Measurements from ENCODE around the gene MYH14.

MYH14 gene

DNA sequence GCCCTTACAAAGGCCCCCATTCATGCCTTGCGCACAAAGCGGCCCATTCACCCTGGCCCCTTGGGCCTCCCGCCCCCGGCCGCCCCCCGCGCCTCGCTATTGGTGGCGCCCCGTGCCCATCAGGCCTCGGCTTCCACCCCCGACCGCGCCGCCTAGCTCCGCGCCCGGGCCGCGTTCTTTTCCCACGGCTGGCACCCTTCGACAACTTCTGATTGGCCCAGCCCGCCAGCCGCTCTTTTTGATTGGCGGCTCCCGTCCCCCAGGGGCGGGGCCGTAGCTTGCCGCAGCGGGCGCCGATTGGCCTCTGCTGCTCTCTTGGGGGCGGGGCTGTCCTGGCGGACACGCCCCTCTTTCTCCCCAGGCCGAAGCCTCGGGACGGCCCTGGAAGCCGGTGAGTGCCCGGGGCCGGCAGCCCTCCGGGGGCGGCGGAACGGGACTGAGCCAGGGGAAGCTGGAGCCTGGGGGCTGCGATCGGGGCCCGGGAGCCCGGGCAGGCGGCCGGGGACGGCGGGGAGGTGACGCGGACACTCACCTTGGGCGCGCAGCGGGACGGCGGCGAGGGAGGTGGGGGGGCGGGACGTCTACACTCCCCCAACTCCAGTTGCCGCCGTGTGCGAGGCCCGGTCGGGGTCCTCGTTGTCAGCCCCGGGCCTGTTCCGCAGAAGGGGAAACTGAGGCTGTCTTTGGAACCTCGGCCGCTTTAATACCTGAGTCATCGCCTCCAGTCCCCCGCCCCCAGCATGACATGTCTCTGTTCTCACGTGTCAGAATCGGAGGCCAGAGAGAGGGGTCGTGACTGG, at the start of gene MYH14:
MYH14 (plus strand) TSS at position 342 of the 800 bp plus-strand sequence. CDS start 6,744 bp downstream, outside the sequence.
- TF ChIP-seq GATA3 (IDR thresholded peaks at IDR 0.05; ENCODE audit: low read depth, low read length) (no peak), GATA2 (IDR thresholded peaks at IDR 0.05; ENCODE audit: low read depth, low read length) (no peak)

DNA sequence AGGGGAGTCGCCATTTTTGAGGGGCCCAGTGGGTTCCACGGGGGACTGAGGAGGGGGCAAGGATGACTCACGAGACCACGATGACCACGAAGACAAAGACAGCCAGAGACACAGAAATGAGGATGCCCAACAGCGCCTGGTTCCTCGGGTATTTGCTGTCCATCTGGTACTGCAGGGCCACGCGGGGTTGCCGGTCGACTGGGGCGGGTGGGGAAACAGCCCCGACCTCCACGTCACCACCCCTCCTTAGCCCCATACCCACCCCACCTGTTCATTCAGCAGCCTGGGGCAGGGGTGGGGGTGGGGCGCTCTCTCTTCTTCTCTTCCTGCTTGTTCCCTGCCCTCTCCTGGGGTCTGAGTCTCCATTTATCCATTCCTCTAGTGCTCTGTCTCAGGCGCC, 48.9 kb upstream of the MYH14 start:
- TF ChIP-seq GATA2 (IDR thresholded peaks at IDR 0.05; ENCODE audit: low read depth, low read length) (no peak), GATA3 (IDR thresholded peaks at IDR 0.05; ENCODE audit: low read depth, low read length) (no peak)

DNA sequence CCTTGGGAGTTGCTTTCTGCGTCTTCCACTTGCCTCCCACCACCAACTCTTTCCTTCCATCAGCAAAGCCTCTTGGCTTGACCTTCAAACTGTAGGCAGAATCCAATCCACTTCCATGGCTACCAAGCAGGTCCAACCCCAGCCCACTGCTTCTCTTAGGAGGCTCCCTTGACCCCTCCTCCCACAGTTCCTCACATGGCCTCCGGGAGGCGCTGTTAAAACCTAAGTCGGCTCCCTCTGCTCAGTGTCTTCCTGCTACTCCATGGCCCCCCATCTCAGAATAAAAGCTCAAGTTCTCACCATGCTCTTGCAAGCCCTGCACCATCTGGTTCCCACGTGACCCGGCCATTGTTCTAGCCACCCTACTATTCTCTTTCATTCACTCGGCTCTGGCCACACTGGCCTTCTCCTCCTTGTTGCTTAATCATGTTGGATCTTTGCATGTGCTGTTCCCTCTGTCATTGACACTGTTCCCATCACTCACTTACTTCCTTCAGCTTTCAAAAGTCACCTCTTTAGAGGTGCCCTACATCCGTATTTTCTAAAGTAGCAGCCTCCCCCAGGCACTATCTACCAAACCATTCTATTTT, 47.8 kb upstream of the MYH14 start:
- no peak for TF ChIP-seq GATA3 (IDR thresholded peaks at IDR 0.05; ENCODE audit: low read depth, low read length)
- TF ChIP-seq GATA2 (IDR thresholded peaks at IDR 0.05; ENCODE audit: low read depth, low read length): no peak

DNA sequence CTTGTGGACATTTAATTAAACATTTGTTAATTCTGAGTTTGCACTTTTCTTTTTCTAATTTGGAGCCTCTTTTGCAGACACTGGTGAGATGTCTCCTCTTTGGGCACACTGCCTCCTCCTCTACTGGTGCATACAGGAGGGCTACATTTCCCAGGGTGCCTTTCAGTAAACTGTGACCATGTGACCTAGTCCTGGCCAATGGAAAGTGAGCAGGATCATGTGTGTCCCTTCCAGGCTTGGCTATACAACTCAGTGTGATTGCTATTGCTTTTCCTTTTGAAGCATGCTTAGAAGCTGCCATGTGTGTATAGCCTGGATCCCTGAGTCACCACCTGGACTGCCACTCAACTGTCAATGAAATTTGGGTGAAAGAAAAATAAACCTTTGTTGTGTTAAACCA, 44.8 kb upstream of the MYH14 start:
- no peak for TF ChIP-seq GATA2 (IDR thresholded peaks at IDR 0.05; ENCODE audit: low read depth, low read length)
- no peak for TF ChIP-seq GATA3 (IDR thresholded peaks at IDR 0.05; ENCODE audit: low read depth, low read length)

DNA sequence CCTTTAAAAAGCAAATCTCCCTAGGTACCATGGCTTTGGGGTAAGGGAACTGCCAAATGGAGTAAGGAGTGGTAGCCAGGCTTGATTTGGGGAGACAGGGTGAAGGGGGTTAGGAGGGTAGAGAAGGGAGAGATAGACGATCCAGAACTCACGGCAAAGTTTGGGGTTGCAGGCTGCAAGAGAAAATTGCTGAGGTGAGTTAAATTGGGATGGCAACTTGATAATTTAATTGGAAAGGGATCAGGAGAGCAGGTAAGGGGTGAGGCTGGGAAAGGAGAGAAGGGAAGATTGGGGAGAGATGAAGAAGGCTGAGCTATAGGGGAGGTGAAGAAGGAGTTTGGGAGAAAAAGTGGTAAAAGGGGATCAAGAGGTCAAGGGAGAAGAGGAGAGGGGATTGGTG, 44.3 kb upstream of the MYH14 start:
- TF ChIP-seq GATA3 (IDR thresholded peaks at IDR 0.05; ENCODE audit: low read depth, low read length) (no peak), GATA2 (IDR thresholded peaks at IDR 0.05; ENCODE audit: low read depth, low read length) (no peak)

DNA sequence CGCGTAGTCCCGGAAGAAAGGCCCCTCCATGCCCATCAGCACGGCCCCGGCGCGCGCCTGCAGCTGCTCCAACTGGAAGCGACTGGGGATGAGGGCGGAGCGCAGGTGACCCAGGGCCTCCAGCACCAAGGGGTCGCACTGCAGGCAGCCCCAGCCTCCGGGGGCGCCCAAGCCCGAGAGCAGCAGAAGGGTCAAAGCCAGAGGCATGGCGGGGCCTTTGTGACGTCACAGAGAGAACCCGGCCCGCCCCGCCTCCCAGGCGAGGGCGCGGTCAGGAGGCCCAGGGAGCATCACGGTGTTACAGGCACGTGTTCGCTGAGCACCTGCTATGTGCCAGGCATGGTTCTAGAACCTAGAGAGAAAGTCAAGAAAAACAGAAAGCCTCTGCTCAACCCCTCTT, 40.4 kb upstream of the MYH14 start, which contains the start of gene IZUMO2:
IZUMO2 (minus strand) TSS at position 294 of the 400 bp plus-strand sequence; CDS start at position 207, 87 bp downstream.
- TF ChIP-seq GATA3 (IDR thresholded peaks at IDR 0.05; ENCODE audit: low read depth, low read length): no peak
- no peak for TF ChIP-seq GATA2 (IDR thresholded peaks at IDR 0.05; ENCODE audit: low read depth, low read length)

DNA sequence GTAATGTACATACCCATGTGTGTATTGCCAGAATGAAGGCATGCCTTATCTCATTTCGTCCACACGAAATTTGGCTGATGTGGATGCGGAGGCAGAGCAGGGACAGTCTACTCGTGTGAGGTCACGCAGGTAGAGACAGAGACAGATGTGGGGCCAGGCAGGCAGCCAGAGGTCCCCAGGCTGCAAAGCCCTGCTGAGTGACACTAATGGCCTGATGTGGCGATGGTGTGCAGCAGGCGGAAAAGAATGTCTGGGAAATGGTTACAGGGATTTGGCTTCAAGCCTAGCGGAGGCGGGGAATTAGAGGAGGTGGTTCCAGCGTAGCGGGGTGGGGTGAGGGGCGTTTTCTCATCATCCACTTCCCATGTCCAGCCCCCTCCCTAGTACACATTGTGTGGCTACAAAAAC, 36.1 kb upstream of the MYH14 start:
- no peak for TF ChIP-seq GATA2 (IDR thresholded peaks at IDR 0.05; ENCODE audit: low read depth, low read length)
- no peak for TF ChIP-seq GATA3 (IDR thresholded peaks at IDR 0.05; ENCODE audit: low read depth, low read length)

DNA sequence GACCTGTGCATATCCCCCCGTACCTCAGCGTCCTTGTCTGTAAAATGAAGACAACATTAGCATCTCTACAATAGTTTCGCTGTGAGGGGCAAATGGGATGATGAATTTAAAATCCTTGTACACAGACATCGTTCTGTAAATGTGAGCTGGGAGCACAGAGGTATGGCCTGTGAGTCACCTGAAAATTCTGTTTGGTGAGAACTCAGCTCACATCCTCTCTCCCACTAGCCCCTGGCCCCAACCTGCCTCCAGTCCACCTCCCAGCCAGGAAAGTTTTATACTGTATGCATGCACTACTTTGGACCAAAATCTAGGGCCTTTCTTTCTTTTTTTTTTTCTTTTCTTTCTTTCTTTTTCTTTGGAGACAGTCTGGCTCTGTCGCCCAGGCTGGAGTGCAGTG, 31.7 kb upstream of the MYH14 start:
- TF ChIP-seq GATA3 (IDR thresholded peaks at IDR 0.05; ENCODE audit: low read depth, low read length) (no peak), GATA2 (IDR thresholded peaks at IDR 0.05; ENCODE audit: low read depth, low read length) (no peak)

DNA sequence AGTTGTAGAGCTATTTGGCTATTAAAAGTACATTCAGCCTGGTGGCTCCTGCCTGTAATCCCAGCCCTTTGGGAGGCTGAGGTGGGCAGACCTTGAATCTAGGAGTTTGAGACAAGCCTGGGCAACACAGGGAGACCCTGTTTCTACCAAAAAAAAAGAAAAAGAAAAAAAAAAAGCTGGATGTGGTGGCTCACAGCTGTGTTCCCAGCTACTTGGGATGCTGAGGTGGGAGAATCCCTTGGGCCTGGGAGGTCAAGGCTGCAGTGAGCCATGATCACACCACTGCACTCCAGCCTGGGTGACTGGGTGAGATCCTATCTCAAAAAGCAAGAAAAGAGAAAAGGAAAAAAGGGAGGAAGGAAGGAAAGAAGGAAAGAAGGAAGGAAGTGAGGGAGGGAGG, 30.7 kb upstream of the MYH14 start:
- TF ChIP-seq GATA3 (IDR thresholded peaks at IDR 0.05; ENCODE audit: low read depth, low read length) (no peak), GATA2 (IDR thresholded peaks at IDR 0.05; ENCODE audit: low read depth, low read length) (no peak)

DNA sequence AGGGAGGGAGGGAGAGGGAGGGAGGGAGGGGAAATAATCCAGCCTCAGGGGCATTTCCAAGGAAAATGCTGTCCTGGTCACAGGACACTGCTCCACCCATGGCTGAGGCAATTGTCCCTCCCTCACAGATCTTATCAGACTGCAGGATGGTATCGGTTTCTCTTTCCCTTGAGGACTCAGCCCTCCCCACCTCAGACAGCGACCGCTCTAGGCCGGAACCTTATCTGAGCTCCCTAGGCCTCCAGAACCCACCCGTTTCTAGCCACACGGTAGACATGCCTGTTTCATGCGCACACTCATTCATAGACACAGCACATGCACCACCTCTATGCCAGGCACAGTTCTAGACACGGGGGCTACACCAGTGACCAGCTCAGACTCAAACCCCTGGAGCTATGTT, 30.3 kb upstream of the MYH14 start:
- TF ChIP-seq GATA2 (IDR thresholded peaks at IDR 0.05; ENCODE audit: low read depth, low read length) (no peak), GATA3 (IDR thresholded peaks at IDR 0.05; ENCODE audit: low read depth, low read length) (no peak)

DNA sequence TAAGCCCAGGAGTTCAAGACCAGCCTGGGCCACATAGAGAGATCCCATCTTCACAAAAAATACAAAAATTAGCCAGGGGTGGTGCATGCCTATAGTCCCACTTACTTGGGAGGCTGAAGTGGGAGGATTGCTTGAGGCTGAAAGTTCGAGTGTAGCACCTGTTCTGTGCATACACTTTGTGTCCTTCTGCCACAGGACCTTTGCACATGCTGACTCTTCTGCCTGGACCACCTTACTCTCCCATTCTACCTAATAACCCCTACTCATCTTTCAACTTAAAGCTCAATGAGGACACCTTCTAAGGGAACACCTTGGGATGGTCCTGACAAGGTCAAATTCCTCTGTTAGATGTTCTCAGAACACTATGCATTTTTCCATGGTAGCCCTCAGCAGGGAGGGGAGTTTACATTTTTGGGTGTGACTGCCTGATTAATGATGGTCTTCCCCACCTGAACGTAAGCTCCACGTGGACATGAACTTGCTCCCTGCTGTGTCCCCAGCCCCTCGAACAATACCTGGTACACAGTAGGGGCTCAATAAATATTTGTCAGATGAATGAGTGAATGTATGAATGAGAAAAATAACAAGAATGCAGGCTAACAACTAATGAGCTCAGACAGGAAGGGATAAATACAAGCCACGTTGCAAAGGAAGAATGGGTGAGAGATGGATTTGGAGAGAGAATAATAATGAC, 29.2 kb upstream of the MYH14 start:
- TF ChIP-seq GATA3 (IDR thresholded peaks at IDR 0.05; ENCODE audit: low read depth, low read length) (no peak), GATA2 (IDR thresholded peaks at IDR 0.05; ENCODE audit: low read depth, low read length) (no peak)

DNA sequence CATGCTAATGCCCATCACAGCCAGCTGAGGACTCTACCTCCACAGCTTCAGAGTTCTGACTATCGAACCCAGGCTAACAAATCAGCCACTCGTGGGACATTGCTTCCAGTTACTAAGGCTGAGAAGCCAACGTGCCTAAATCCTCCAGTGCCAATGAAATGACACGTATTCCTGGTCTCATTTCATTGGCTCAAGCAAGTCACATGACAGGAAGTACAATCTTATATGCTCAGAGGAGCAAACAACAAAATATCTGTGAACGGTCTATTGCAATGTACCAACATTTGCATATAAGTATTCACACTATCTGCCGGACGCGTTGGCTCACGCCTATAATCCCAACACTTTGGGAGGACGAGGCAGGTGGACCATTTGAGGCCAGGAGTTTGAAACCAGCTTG, 27.5 kb upstream of the MYH14 start:
- TF ChIP-seq GATA3 (IDR thresholded peaks at IDR 0.05; ENCODE audit: low read depth, low read length) (no peak), GATA2 (IDR thresholded peaks at IDR 0.05; ENCODE audit: low read depth, low read length) (no peak)

DNA sequence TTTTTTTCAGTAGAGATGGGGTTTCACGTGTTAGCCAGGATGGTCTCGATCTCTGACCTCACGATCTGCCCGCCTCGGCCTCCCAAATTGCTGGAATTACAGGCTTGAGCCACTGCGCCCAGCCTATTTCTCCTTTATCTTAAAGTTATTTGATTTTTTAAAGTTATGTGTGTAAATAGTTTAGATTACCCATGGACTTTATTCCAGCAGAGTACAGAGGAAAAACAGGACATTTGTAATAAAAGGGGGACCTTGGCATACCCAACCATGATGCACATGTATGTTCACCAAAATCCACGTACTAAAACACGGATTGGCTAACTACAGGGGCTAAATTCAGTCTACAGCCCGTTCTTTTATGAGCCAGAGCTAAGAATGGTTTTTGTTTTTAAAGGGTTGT, 26.6 kb upstream of the MYH14 start:
- TF ChIP-seq GATA3 (IDR thresholded peaks at IDR 0.05; ENCODE audit: low read depth, low read length) (no peak), GATA2 (IDR thresholded peaks at IDR 0.05; ENCODE audit: low read depth, low read length) (no peak)

DNA sequence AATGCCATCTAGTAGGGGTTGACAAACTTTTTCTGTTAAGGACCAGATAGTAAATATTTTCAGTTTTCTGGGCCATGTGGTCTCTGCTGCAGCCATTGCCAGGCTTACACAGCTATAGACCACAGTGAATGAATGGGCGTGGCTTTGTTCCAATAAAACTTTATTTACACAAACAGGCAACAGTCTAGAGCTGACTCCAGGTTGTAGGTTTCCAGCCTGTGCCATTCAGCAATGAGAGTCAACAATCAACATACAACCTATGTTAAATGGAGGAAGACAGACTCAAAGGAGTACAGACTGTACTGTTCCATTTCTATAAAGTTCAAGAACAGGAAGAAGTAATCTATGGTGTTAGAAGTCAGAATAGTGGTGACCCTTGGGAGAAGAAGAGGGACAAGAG, 25.1 kb upstream of the MYH14 start:
- TF ChIP-seq GATA2 (IDR thresholded peaks at IDR 0.05; ENCODE audit: low read depth, low read length) (no peak), GATA3 (IDR thresholded peaks at IDR 0.05; ENCODE audit: low read depth, low read length) (no peak)

All from SH-SY5Y (cell line).